GM21528 (cell line): Measurements from ENCODE around the gene CCNB2.
A peak's percentile ranks its signal among the peaks of the same experiment; 100 is the strongest.
"Not testable (repeated sequence)": the region's sequence is repeated elsewhere in the genome, so short reads cannot be mapped to it uniquely, and the experiment has no call there.

Experiments
- ATAC-seq: cut with Tn5 transposase; IDR thresholded peaks from one replicate; pipeline ENCODE4 v1.9.1; 2021; ENCODE audit warnings: mild to moderate bottlenecking, moderate library complexity; ENCODE audit not compliant: unreplicated experiment, low FRiP score

Gene CCNB2

DNA sequence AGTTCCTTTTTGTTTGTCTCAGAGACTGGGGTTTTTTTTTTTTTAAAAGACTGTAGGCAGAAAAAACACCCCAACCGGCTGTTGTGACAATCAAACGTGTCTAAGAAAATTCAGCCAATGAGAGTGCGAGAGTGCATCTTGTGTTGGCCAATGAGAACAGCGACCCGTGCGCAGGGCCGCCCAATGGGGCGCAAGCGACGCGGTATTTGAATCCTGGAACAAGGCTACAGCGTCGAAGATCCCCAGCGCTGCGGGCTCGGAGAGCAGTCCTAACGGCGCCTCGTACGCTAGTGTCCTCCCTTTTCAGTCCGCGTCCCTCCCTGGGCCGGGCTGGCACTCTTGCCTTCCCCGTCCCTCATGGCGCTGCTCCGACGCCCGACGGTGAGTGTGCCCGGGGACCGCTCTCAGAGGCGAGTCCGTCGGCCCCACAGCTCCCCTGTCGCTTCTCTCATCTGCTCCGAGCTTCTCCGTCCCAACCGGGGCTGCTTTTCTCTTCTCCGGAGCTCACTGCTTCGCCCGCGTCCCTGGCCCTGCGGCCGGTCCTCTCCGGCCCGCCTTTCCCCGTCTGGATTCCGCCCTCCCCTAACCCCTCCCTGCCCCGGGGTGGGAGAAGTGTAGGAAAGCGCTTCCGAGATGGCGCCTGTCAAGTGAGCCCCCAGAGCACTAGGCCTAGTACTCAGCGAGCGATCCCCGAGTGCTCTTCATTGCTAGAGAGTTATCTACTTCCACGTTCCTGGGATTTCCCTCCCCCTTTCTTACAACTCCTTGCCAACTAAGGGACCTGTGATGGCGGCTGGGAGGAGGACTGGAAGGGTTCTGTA is at the start of gene CCNB2:
CCNB2 (plus strand) TSS at position 235 of the 821 bp plus-strand sequence; CDS start at position 358, 123 bp downstream.
- ATAC-seq, result peak; percentile 97

DNA sequence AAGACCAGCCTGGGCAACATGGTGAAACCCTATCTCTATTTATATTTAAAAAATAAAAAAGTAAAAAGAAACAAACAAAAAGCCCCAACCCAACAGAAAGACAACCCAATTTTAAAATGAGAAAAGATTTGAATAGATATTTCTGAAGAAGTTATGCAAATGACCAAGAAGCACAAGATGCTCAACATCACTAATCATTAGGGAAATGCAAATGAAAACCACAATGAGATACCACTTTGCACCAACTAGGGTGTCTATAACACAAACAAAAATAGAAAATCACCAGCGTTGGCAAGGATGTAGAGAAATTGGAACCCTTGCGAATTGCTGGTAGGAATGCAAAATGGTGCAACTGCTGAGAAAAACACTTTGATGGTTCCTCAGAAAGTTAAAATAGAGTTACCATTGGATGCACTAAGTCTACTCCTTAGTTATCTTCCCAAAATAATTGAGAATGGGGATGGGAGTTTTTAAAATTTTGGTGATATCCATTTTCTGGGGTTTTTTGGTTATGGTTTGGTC is 45.8 kb upstream of the CCNB2 start:
- ATAC-seq, result no peak

DNA sequence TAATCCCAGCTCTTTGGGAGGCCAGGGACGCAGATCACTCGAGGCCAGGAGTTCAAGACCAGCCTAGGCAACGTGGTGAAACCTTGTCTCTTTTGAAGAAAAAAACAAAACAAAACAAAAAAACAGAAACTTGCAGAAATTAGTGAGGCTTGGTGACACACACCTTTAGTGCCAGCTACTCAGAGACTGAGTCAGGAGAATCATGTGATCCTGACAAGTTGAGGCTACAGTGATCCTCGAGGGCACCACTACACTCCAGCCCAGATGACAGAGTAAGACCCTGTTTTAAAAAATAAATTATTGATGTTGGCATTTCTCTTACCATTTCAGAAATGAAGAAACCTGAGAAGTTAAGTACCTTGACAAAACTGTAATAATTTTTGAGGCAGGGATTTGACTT is 44.6 kb upstream of the CCNB2 start:
- no peak for ATAC-seq

DNA sequence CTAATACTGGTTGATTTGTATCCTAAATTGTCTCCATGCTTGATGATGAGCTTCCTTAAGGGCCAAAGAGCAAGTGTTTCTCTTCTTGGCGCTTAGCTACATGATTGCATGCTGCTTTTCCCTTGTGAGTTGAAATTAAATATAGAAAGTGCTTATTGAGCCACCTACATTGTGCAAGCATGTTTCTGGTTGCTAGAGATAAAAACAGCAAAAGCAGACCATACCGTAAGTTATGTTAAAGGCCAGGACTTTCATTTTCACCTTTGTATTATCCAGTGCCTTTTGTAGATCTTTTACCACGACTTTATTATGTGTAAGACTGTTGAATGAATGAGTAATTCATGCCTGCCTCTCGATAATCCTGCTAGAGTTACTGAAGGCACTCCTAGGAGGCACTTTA is 41.9 kb upstream of the CCNB2 start:
- no peak for ATAC-seq

DNA sequence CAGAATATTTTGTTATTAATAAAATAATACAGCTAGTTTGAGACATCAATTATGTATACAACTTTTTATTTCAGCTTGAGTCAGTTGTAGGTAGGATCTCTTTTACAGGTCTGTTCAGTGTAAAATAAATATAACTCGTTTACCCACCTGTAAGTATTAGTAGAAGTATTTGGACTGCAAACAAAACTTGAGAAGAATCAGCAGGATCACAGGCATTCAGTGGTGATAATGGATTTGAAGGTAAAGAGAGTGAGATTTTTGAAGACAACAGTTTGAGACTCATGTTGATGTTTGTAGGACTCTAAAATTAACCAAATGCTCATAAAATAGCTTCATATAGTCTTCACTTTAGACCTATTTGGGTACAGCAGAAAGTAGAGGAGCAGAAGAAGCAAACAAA is 35.5 kb upstream of the CCNB2 start:
- no peak for ATAC-seq

DNA sequence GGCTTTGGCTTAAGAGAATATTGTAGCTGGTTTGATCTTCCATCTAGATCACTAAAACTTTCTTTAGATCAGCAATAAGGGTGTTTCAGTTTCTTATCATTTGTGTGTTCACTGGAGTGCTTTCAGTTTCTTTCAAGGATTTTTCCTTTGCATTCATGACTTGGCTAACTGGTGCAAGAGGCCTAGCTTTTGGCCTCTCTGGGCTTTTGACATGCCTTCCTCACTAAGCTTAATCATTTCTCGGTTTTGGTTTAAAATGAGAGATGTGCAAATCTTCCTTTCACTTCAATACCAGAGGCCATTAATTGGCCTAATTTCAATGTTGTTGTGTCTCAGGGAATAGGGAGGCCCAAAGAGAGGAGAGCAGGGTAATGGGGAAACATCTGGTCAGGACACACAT is 30.3 kb upstream of the CCNB2 start:
- no peak for ATAC-seq

DNA sequence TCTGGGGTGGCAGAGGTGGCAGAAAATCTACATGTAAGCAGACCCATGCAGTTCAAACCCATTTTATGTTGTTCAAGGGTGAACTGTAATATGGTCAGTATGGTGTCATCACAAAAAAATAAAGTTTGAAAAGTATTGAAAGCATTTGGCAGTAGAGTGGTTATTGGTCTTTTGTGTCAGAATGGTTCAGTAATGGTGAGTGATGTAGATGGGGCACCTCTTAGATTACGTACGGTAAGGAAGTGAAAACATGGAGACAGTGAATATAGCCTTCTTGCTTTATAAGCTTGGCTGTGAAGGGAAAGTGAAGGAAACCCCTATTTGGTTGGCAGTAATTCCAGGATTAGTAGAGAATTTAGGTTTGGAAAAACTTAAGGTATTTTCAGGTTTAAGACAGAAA is 17.2 kb upstream of the CCNB2 start:
- ATAC-seq, result no peak

DNA sequence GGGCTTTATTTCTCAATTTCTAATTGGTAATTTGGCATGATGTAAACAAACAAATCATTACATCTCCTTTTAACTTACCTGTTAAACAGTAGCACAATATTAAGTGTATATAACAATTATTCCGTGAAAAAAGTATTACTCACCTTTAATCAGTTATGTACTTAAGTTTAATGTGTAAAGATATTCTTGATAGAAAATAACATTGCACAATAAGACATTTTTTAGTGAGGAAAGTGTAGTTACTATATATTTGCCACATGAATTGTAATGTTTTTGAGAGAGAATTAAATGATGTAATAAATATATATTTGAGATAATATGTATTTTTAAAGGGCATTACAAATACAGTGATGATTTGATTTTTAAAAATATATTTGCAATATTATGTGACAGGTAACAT is 10.9 kb upstream of the CCNB2 start:
- no peak for ATAC-seq

DNA sequence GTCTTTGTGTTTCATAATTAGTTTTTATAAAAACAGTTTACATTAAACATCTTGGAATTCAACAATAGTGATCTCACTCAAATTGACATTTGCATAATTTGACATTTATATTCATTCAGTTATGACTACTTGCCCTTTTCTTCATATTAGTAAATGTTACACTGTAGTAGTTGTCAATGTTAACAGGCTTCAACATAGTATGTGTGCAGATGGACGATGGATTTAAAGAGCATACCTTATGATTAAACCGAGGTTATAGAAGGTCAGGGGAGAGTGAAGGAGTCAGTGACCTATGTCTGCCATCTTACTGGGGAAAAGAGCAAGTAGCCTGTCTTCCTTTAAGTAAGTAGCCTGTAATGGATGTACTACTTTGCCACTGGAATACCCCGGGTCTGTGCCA is 8.5 kb upstream of the CCNB2 start:
- ATAC-seq, result no peak

DNA sequence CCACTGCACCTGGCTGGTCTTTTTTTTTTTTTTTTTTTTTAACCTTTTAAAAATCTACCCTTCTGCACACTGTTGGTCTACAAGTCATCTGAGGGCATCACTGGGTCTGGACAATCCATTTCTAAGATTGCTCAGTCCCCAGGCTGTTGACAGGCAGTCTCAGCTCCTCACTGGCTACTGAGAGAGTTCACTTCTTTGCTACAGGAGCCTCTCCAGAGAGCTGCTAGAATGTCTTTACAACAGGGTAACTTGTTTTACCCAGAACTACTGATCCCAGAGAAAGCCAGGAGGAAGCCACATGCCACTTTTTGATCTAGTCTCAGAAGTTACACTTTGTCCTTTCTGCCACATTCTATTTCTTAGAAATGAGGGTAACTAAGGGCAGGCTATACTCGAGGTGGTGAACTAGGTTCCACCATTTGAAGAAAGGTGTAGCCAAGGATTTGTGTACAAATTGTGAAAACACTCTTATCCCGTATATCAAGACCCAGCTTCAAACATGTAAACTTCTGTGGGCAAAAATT is 5.7 kb upstream of the CCNB2 start:
- no peak for ATAC-seq

DNA sequence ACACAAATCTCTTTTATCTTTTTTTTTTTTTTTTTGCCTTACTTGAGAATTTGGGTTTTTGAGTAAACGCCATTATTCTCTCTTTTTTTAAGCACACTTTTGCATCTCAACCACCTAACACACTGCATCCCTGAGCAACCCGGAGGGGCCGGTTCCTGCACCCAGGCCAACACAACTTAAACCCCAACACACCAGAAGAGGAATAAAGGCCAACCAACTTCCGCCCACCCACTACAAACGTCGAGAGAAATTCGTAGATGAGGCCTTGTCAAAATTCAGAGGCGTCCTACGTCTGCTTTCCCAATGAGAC is 389 bp upstream of the CCNB2 start:
- peak; percentile 37 for ATAC-seq

DNA sequence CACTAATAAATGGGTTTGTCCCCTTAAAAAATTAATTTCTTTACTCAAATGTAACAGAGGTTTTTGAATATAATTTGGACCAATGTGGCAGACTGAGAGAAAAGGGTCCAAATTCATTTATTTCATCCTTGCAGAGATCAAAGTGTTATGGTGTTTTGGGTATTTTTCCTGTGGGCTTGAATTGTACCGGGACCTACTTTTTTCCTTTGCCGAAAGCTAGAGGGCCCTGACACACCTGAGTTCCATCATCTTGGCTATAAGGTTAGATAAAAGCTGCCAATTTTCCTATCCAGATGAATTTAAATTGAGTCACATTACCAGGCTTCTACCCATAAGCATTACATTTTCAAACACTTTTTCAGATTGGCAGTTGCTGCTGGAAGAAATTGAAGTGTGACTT is 908 bp downstream of the CCNB2 start:
- no peak for ATAC-seq

DNA sequence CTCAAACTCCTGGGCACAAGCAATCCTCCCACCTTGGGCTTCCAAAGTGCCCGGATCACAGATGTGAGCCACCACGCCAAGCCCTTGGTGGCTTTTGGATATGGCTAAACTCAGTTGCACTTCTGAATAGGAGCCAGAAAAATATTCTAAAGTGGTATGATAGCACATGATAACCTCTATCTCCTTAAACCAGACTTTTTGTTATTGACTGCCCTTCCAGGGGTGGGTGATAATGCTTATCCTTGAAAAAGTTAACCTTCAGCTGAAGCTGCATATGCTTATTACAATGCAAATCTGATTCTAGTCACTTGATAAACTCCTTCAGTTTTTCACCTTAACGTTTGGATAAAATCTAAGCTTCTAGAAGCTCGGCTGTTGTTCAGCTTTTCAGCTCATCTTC is 6.3 kb downstream of the CCNB2 start:
- ATAC-seq, result no peak

DNA sequence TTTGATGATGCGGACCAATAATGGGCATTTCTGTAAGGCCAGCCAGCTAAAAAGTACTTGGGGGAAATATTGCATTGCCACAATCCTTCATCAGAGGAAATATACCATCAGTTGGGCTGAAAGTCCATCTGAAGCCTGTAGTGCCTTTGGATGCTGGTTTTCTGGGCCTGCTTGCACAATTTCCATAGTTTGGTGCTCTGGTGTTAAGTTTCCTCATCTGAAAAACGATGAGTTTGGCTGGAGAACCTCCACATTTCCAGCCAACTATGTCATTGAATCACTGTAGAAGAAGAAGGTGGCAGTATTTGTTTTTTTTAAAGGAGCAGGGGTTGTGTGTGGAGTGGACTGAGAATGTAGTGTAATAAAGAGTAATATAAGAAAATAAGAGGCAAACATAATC is 10.1 kb downstream of the CCNB2 start:
- no peak for ATAC-seq

DNA sequence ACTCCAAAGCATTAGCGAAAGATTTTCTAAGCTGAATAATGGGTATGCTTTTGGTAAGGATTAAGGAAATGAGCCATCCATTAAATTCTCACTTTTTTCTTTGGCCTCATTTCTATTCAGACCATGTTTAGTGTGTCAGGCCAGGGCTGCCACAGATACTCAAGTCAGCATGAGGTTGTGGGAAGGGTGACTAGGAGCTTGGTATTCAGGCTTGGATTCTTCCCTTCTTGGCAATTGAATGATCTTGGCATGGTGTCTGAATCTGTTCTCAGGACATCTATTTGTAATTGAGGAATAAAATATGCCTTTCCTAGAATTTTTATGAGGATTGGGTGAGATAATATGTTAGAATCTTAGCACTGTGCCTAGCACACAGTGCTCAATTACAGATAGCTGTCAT is 11.2 kb downstream of the CCNB2 start:
- no peak for ATAC-seq

DNA sequence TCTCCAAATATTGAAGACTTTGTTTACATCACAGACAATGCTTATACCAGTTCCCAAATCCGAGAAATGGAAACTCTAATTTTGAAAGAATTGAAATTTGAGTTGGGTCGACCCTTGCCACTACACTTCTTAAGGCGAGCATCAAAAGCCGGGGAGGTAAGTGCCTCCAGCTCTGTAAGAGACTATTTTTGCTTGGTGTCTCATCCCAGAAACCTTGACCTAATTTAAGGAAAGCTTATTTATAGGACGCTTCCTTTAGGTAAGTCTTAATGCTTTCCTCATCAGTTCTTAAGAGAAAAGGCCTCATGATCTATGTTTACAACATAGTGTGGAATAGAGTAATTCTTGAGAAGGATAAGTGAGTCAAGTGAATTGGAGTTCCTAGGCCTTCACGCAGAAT is 11.8 kb downstream of the CCNB2 start:
- ATAC-seq, result no peak

DNA sequence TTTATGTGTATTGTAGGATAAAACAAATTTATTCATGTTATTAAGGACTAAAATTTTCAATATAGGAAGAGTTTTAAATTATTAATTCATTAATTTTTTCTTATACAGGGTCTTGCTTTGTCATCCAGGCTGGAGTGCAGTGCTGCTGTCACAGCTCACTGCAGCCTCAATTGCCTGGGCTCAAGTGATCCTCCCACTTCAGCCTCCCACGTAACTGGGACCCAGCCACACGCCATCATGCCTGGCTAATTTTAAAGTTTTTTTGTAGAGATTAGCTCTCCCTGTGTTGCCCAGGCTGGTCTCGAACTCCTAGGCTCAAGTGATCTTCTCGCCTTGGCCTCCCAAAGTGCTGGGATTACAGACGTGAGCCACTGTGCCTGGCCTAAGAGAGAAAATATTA is 14.7 kb downstream of the CCNB2 start:
- ATAC-seq, result no peak

DNA sequence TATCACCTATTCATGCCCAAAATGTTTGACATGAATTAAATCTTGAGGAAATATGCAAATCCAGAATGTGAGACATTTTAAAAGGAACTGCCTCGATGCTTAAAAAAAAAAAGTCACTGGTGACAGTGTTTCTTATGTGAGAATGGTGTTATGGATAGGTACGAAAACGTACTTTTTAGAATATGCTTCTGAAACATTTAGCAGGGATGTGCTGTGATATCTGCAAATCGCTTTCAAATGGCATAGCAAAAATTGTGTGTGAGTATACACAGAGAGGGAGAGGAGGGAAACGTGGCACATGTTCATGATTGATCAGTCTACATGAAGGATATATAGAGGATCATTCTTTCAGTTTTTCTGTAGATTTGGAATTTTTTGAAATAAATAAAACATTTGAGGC is 16.0 kb downstream of the CCNB2 start:
- ATAC-seq, result no peak

DNA sequence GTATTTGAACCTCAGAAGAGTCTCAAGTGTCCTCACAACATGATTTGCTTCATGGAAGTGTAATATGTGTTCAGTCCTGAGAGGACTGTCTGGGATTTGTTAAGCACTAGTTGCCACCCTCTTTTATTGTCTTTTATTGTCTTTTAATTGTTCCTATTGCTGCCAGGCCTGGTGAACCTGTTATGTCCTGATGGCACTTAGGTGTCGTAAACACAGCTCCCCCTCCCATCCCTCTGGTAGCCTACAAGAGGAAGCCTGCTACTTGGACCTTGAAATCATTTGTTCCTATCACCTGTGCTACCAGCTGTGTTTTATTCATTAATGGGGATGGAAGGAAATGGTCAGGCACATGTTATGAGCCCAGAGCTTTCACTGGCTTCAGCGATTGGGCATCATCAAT is 19.3 kb downstream of the CCNB2 start:
- ATAC-seq, result no peak

DNA sequence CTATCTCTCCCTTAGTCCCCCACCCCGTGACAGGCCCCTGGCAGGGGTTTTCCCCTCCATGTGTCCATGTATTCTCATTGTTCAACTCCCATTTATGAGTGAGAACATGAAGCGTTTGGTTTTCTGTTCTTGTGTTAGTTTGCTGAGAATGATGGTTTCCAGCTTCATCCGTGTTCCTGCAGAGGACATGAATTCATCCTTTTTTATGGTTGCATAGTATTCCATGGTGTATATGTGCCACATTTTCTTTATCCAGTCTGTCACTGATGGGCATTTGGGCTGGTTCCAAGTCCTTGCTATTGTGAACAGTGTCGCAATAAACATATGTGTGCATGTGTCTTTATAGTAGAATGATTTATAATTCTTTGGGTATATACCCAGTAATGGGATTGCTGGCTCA is 20.7 kb downstream of the CCNB2 start:
- ATAC-seq, result not testable (repeated sequence)

DNA sequence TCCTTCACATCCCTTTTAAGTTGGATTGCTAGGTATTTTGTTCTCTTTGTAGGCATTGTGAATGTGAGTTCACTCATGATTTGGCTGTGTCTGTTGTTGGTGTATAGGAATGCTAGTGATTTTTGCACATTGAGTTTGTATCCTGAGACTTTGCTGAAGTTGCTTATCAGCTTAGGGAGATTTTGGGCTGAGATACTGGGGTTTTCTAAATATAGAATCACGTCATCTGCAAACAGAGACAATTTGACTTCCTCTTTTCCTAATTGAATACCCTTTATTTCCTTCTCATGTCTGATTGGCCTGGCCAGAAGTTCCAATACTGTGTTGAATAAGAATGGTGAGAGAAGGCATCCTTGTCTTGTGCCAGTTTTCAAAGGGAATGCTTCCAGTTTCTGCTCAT is 22.3 kb downstream of the CCNB2 start:
- not testable (repeated sequence) for ATAC-seq

DNA sequence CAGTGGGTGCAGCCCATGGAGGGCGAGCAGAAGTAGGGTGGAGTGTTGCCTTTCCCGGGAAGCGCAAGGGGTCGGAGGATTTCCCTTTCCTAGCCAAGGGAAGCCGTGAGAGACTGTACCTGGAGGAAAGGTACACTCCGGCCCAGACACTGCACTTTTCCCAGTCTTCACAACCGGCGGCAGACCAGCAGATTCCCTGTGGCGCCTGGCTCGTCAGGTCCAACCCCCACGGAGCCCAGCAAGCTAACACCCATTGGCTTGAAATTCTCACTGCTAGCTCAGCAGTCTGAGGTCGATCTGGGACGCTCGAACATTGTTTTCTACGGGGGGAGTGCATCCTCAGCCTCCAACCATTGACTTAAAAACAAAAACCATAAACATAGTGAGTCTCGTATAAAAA is 26.5 kb downstream of the CCNB2 start:
- no peak for ATAC-seq
